K562 treated with DMSO at 1 percent for 24 hours (cell line): ENCODE measurements around the gene OR51I2. TPM values are rescaled to one million over a fixed set of nuclear protein-coding genes. Genes with fewer than 3 reads are reported as not detected.

Experiments used
- total RNA-seq: library from RNA; unstranded; fragments of 300-600 nt; gene quantifications from 2 replicates; pipeline ENCODE4 v1.2.3, GENCODE V29; 2022; ENCODE audit warnings: low read depth; ENCODE audit not compliant: insufficient read depth

OR51I2 gene, protein sequence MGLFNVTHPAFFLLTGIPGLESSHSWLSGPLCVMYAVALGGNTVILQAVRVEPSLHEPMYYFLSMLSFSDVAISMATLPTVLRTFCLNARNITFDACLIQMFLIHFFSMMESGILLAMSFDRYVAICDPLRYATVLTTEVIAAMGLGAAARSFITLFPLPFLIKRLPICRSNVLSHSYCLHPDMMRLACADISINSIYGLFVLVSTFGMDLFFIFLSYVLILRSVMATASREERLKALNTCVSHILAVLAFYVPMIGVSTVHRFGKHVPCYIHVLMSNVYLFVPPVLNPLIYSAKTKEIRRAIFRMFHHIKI
- not detected in 2 replicates for total RNA-seq

DNA sequence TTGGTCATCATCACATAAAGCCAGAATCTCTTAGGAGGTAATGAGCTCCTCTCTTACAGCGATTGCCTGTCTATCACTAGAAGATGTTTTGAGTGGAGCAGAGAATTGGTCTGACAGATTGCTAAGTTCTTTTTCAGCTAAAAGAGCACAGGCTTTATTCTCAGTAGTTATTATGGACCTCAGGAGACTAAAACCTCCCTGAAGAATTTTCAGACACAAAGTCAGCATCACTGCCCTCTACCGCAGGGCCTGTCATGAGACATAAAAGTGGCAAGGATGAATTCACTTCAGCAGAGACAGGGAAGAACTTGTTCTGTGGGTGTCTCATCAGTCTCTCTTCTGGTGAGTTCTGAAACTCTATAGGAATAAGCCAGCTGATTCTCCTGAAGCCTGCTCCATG lies at the start of gene OR51I2:
Gene OR51I2, plus strand, starts transcription at position 301 of the 400 bp plus-strand sequence. CDS start 4,166 bp downstream, outside the sequence.

DNA sequence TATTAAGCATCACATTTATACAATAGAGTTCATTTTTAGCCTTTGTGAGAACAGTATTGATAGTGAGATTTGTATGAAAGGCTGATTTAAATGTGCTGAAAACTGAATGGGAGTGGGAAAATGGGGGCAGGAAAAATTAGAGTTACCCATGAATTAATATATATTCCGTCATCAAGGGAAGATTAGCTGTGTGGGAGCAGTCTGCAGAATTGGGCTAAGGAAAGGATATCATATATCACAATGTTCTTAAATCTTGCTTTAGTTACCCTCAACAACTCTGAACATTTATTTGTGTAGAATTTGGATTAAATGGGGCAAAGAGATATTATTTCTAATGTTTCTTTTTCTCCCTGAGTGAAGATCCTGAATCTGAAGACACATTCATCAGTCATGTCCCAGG lies 27.3 kb upstream of the OR51I2 start, which contains the start of gene OR51Q1:
Gene OR51Q1, plus strand, starts transcription at position 301 of the 400 bp plus-strand sequence. Its CDS starts 90 bp downstream, at position 391.

DNA sequence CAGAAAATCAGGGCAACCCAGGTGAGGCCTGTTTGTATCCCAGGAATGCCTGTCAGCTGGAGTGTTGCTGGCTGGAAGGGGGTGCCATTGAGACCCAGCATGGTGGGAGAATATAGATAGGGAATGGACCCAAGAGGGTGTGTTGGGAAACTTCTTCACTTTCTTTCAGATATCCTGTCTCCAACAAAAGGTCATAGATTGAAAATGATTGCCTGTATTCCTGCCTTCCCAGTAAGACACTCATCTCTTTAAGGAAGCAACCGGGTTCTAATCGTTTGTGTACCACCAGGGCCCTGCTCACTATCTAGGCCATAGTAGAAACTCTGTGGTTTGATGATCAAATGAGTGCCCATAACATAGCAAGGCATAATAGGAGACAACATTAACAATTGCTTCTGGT lies 7.7 kb upstream of the OR51I2 start, which contains the start of gene OR51I1:
Gene OR51I1, minus strand, starts transcription at position 101 of the 400 bp plus-strand sequence. Its CDS starts 0 bp downstream, at position 101.

DNA sequence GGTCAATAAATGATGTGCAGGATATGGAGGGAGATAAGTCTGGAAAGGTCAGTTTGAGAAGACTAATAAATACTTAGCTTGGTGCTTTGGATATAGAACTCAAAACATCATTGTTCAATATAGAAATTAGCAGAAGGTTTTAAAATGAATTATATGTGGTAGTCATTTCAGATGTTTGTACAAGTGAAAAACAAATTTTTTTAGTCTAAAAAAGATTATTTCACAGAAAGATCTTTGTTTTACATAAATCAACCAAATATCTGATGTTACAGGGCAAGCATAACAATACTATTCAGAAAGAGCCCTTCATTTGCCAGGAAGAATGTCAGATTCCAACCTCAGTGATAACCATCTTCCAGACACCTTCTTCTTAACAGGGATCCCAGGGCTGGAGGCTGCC lies 39.3 kb downstream of the OR51I2 start, which contains the start of gene OR52D1:
Gene OR52D1, plus strand, starts transcription at position 301 of the 400 bp plus-strand sequence. Its CDS starts 22 bp downstream, at position 323.

Other genes starting within 250 kb of the OR51I2 start
- gene OR51V1, start 248.6 kb upstream of the OR51I2 start, total RNA-seq: not detected in 2 replicates
- not detected in 2 replicates for gene HBB, start 222.3 kb upstream of the OR51I2 start, total RNA-seq
- 10.4 and 12.5 TPM in 2 replicates for gene HBD, start 214.8 kb upstream of the OR51I2 start, total RNA-seq
- 397 and 400 TPM in 2 replicates for gene HBG1, start 199.5 kb upstream of the OR51I2 start, total RNA-seq
- gene HBG2, start 194.5 kb upstream of the OR51I2 start, total RNA-seq: 1,595 and 1,633 TPM in 2 replicates
- 959 and 977 TPM in 2 replicates for gene HBE1, start 179.4 kb upstream of the OR51I2 start, total RNA-seq
- gene OR51B4, start 147.4 kb upstream of the OR51I2 start, total RNA-seq: 35.4 and 49.8 TPM in 2 replicates
- gene OR51B2, start 125.0 kb upstream of the OR51I2 start, total RNA-seq: 3.0 and 3.1 TPM in 2 replicates
- 36.2 and 41.7 TPM in 2 replicates for gene OR51B5, start 105.8 kb upstream of the OR51I2 start, total RNA-seq
- gene OR51B6, start 97.8 kb upstream of the OR51I2 start, total RNA-seq: not detected in 2 replicates
- not detected in 2 replicates for gene OR51M1, start 65.5 kb upstream of the OR51I2 start, total RNA-seq
- not detected in 2 replicates for gene OR51Q1, start 27.2 kb upstream of the OR51I2 start, total RNA-seq
- gene OR51I1, start 7.8 kb upstream of the OR51I2 start, total RNA-seq: not detected in 2 replicates
- 0.61 TPM in 1 of 2 replicates, not detected in the other for gene OR52D1, start 39.4 kb downstream of the OR51I2 start, total RNA-seq
- not detected in 2 replicates for gene UBQLN3, start 60.6 kb downstream of the OR51I2 start, total RNA-seq
- 0.80 TPM in 1 of 2 replicates, not detected in the other for gene UBQLNL, start 67.4 kb downstream of the OR51I2 start, total RNA-seq
- gene OR52H1, start 99.2 kb downstream of the OR51I2 start, total RNA-seq: not detected in 2 replicates
- gene OR52B6, start 131.6 kb downstream of the OR51I2 start, total RNA-seq: not detected in 2 replicates
- gene TRIM6, start 147.3 kb downstream of the OR51I2 start, total RNA-seq: 19.3 and 20.1 TPM in 2 replicates
- gene TRIM34, start 175.7 kb downstream of the OR51I2 start, total RNA-seq: 2.4 and 4.2 TPM in 2 replicates
- gene TRIM5, start 235.8 kb downstream of the OR51I2 start, total RNA-seq: 15.5 and 20.6 TPM in 2 replicates
- 2.5 and 2.7 TPM in 2 replicates for gene TRIM22, start 240.5 kb downstream of the OR51I2 start, total RNA-seq